ENCODE data around the gene SLC20A1.

Gene SLC20A1

DNA sequence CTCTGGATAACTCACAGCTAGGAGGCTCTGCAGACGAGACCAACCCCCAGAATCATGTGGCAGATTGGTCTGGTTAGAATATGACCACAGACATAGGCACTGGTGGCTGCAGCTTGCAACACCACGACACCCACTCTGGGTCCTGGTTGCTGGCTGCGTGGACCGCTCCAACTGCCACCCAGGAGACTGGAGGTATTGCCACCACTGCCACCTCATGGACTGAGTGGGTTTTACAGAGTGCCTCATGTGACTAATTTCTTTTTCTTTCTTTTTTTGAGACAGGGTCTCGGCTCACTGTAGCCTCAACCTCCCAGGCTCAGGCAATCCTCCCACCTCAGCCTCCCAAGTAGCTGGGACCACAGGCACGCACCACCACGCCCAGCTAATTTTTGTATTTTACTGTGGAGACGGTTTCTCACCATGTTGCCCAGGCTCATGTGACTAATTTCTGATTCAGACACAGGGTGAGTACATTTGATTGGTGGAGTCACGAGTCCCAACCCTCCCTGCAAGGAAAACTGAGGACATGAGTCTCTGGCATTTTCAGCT lies 45.2 kb downstream of the SLC20A1 start:
- TF ChIP-seq, protein P1, sequence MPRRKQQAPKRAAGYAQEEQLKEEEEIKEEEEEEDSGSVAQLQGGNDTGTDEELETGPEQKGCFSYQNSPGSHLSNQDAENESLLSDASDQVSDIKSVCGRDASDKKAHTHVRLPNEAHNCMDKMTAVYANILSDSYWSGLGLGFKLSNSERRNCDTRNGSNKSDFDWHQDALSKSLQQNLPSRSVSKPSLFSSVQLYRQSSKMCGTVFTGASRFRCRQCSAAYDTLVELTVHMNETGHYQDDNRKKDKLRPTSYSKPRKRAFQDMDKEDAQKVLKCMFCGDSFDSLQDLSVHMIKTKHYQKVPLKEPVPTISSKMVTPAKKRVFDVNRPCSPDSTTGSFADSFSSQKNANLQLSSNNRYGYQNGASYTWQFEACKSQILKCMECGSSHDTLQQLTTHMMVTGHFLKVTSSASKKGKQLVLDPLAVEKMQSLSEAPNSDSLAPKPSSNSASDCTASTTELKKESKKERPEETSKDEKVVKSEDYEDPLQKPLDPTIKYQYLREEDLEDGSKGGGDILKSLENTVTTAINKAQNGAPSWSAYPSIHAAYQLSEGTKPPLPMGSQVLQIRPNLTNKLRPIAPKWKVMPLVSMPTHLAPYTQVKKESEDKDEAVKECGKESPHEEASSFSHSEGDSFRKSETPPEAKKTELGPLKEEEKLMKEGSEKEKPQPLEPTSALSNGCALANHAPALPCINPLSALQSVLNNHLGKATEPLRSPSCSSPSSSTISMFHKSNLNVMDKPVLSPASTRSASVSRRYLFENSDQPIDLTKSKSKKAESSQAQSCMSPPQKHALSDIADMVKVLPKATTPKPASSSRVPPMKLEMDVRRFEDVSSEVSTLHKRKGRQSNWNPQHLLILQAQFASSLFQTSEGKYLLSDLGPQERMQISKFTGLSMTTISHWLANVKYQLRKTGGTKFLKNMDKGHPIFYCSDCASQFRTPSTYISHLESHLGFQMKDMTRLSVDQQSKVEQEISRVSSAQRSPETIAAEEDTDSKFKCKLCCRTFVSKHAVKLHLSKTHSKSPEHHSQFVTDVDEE (CRISPR knock-in tag; IDR thresholded peaks at IDR 0.05), result no peak
- TF ChIP-seq CREB5 (CRISPR knock-in tag; IDR thresholded peaks at IDR 0.05; ENCODE audit: low read depth) (no peak), RARB (CRISPR knock-in tag; IDR thresholded peaks at IDR 0.05) (no peak), ZNF565 (CRISPR knock-in tag; conservative IDR thresholded peaks at IDR 0.05; ENCODE audit: low read depth) (no peak), PPARA (CRISPR knock-in tag; IDR thresholded peaks at IDR 0.05; ENCODE audit: borderline replicate concordance) (no peak), BACH2 (CRISPR knock-in tag; IDR thresholded peaks at IDR 0.05; ENCODE audit: borderline replicate concordance) (no peak), ISL1 (CRISPR knock-in tag; IDR thresholded peaks at IDR 0.05) (no peak), CSRNP3 (CRISPR knock-in tag; IDR thresholded peaks at IDR 0.05) (no peak), ZFP3 (CRISPR knock-in tag; IDR thresholded peaks at IDR 0.05) (no peak), ZNF8 (CRISPR knock-in tag; IDR thresholded peaks at IDR 0.05) (no peak)
- peak; percentile 79 for ATAC-seq

GRCh38 chr2:112691881-112692281 lies 46.1 kb downstream of the SLC20A1 start:
- TF ChIP-seq, protein P2, sequence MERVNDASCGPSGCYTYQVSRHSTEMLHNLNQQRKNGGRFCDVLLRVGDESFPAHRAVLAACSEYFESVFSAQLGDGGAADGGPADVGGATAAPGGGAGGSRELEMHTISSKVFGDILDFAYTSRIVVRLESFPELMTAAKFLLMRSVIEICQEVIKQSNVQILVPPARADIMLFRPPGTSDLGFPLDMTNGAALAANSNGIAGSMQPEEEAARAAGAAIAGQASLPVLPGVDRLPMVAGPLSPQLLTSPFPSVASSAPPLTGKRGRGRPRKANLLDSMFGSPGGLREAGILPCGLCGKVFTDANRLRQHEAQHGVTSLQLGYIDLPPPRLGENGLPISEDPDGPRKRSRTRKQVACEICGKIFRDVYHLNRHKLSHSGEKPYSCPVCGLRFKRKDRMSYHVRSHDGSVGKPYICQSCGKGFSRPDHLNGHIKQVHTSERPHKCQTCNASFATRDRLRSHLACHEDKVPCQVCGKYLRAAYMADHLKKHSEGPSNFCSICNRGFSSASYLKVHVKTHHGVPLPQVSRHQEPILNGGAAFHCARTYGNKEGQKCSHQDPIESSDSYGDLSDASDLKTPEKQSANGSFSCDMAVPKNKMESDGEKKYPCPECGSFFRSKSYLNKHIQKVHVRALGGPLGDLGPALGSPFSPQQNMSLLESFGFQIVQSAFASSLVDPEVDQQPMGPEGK (CRISPR knock-in tag; IDR thresholded peaks at IDR 0.05; ENCODE audit: borderline replicate concordance), result no peak
- TF ChIP-seq TCF4 (CRISPR knock-in tag; IDR thresholded peaks at IDR 0.05; ENCODE audit: borderline replicate concordance) (no peak), ISL1 (CRISPR knock-in tag; IDR thresholded peaks at IDR 0.05) (no peak), CSDC2 (CRISPR knock-in tag; IDR thresholded peaks at IDR 0.05) (no peak), ZNF70 (CRISPR knock-in tag; IDR thresholded peaks at IDR 0.05) (no peak), RARB (CRISPR knock-in tag; IDR thresholded peaks at IDR 0.05) (no peak), ZFP3 (CRISPR knock-in tag; IDR thresholded peaks at IDR 0.05) (no peak), OSR1 (CRISPR knock-in tag; IDR thresholded peaks at IDR 0.05) (no peak), POU6F1 (CRISPR knock-in tag; IDR thresholded peaks at IDR 0.05; ENCODE audit: borderline replicate concordance, low read depth) (no peak), CSRNP3 (CRISPR knock-in tag; IDR thresholded peaks at IDR 0.05) (no peak), ARNTL (CRISPR knock-in tag; IDR thresholded peaks at IDR 0.05; ENCODE audit: borderline replicate concordance, low read depth) (no peak), ZC3H10 (CRISPR knock-in tag; IDR thresholded peaks at IDR 0.05) (no peak), ESRRG (CRISPR knock-in tag; IDR thresholded peaks at IDR 0.05) (no peak), SNAI2 (CRISPR knock-in tag; IDR thresholded peaks at IDR 0.05) (no peak), TOX (CRISPR knock-in tag; IDR thresholded peaks at IDR 0.05; ENCODE audit: borderline replicate concordance) (no peak), PPARA (CRISPR knock-in tag; IDR thresholded peaks at IDR 0.05; ENCODE audit: borderline replicate concordance) (no peak), ZNF8 (CRISPR knock-in tag; IDR thresholded peaks at IDR 0.05) (no peak), BACH2 (CRISPR knock-in tag; IDR thresholded peaks at IDR 0.05; ENCODE audit: borderline replicate concordance) (no peak), GLIS3 (CRISPR knock-in tag; IDR thresholded peaks at IDR 0.05) (no peak)
- TF ChIP-seq, protein P1 (CRISPR knock-in tag; IDR thresholded peaks at IDR 0.05), result no peak
- peak; percentile 6 for ATAC-seq
